Measurements from ENCODE around the gene PIP5K1B.

- no peak for TF ChIP-seq POLR2A (IDR thresholded peaks at IDR 0.05; ENCODE audit: low read depth, low read length)
- no peak for TF ChIP-seq POLR2AphosphoS5 (IDR thresholded peaks at IDR 0.05; ENCODE audit: low read depth, low read length)
Observed at GRCh38 chr9:68720656-68721313, 15.7 kb downstream of the PIP5K1B start.
